A549 (cell line): ENCODE results near the gene EIF4E2. TPM values are rescaled to one million over a fixed set of nuclear protein-coding genes. Genes with fewer than 3 reads are reported as not detected.

ENCODE experiments used
- ATAC-seq, 2 experiments: fragments of 200-7000 bp in 1 of 2; fragments of >200 bp in 1 of 2; cut with Nextera tagmentation in 1 of 2; cut with Tn5 transposase in 1 of 2; 3 replicates each; pipeline versions ENCODE4 v1.8.0 to v1.9.1; 2018 to 2020; ENCODE audit warnings: mild to moderate bottlenecking in 1 of 2, moderate library complexity in 1 of 2
- CTCF ChIA-PET: fragments of 300-600 bp; sonication (Branson Sonifier 250); formaldehyde crosslinking; extraction: SDS; loops from one replicate; lab custom pipeline; 2021; ENCODE audit warnings: antibody characterized with exemption, inconsistent platforms; lab: Yijun Ruan, JAX
- POLR2A ChIA-PET: fragments of 350-600 bp; formaldehyde crosslinking; extraction: SDS; loops from one replicate; lab custom pipeline; 2021; ENCODE audit warnings: antibody characterized with exemption, inconsistent platforms; lab: Yijun Ruan, JAX
- DNase-seq, 2 experiments: peaks; one replicate each; pipeline versions ENCODE4 v3.0.0 to v3.0.0-alpha.2; 2011 to 2016; ENCODE audit warnings: low read depth in 1 of 2, low spot score in 1 of 2
- FAIRE-seq: peaks from 2 replicates; lab custom pipeline; 2011; peaks lifted over from hg19 to GRCh38; lab: Jason Lieb, UNC
- H3K27ac ChIP-seq, 2 experiments: fragments of >200 bp; sonication (Bioruptor Twin); formaldehyde crosslinking; 3 replicates each; pipeline ENCODE4 v1.5.1; 2016 to 2017
- H3K4me1 ChIP-seq: fragments of >200 bp; sonication (Bioruptor Twin); formaldehyde crosslinking; 3 replicates; pipeline ENCODE4 v1.6.1; 2016
- H3K4me2 ChIP-seq: fragments of >200 bp; sonication (Bioruptor Twin); formaldehyde crosslinking; 3 replicates; pipeline ENCODE4 v1.6.1; 2016
- H3K4me3 ChIP-seq: fragments of >200 bp; sonication (Bioruptor Twin); formaldehyde crosslinking; 3 replicates; pipeline ENCODE4 v1.5.1; 2016
- H3K9me3 ChIP-seq: fragments of >200 bp; sonication (Bioruptor Twin); formaldehyde crosslinking; 3 replicates; pipeline ENCODE4 v1.6.1; 2016
- ATOH8 ChIP-seq: fragments of 250-450 bp; sonication (Bioruptor Pico); IDR thresholded peaks from 2 replicates; pipeline ENCODE4 v1.5.0; 2020; ENCODE audit warnings: low read depth, mild to moderate bottlenecking, moderate library complexity
- BHLHE40 ChIP-seq: IDR thresholded peaks from 2 replicates; pipeline ENCODE4 v1.6.1; 2012; ENCODE audit warnings: low read depth, low read length, inconsistent platforms
- CHD2 ChIP-seq: fragments of 150-350 bp; IDR thresholded peaks from 2 replicates; pipeline ENCODE4 v1.6.1; 2014; ENCODE audit warnings: low read length; ENCODE audit not compliant: partially characterized antibody
- CTCF ChIP-seq: fragments of >200 bp; sonication (Bioruptor Twin); formaldehyde crosslinking; IDR thresholded peaks from 3 replicates; pipeline ENCODE4 v1.5.1; 2016
- EHMT2 ChIP-seq: fragments of 200-600 bp; sonication (generic); IDR thresholded peaks from 2 replicates; pipeline ENCODE4 v1.6.1; 2016; ENCODE audit warnings: antibody characterized with exemption, low read depth, mild to moderate bottlenecking, moderate library complexity
- GATA3 ChIP-seq: IDR thresholded peaks from 2 replicates; pipeline ENCODE4 v1.6.1; 2012; ENCODE audit warnings: borderline replicate concordance
- HDAC2 ChIP-seq: fragments of 200-600 bp; sonication (generic); IDR thresholded peaks from 2 replicates; pipeline ENCODE4 v1.6.1; 2016
- HES2 ChIP-seq: fragments of >200 bp; sonication (Bioruptor Twin); formaldehyde crosslinking; IDR thresholded peaks from 2 replicates; pipeline ENCODE4 v1.6.1; 2016
- HEYL ChIP-seq: fragments of 250-450 bp; sonication (Bioruptor Pico); IDR thresholded peaks from 2 replicates; pipeline ENCODE4 v1.8.0; 2021; ENCODE audit warnings: mild to moderate bottlenecking, moderate library complexity
- HOXA7 ChIP-seq: fragments of 250-450 bp; sonication (Bioruptor Pico); IDR thresholded peaks from 2 replicates; pipeline ENCODE4 v1.5.0; 2020; ENCODE audit warnings: mild to moderate bottlenecking, moderate library complexity
- HOXB13 ChIP-seq: fragments of 250-450 bp; sonication (Bioruptor Pico); IDR thresholded peaks from 2 replicates; pipeline ENCODE4 v1.5.0; 2020; ENCODE audit warnings: low read depth, mild to moderate bottlenecking, moderate library complexity
- KDM5A ChIP-seq: fragments of 200-600 bp; sonication (generic); IDR thresholded peaks from 2 replicates; pipeline ENCODE4 v1.6.1; 2016; ENCODE audit warnings: antibody characterized with exemption, mild to moderate bottlenecking
- MAFK ChIP-seq: fragments of 450-650 bp; IDR thresholded peaks from 2 replicates; pipeline ENCODE4 v1.6.1; 2014; ENCODE audit not compliant: partially characterized antibody
- MAX ChIP-seq: IDR thresholded peaks from 2 replicates; pipeline ENCODE4 v1.6.1; 2012
- MAZ ChIP-seq: fragments of 150-350 bp; IDR thresholded peaks from 2 replicates; pipeline ENCODE4 v1.6.1; 2014; ENCODE audit warnings: antibody characterized with exemption, low read depth, low read length, borderline replicate concordance
- MYC ChIP-seq: IDR thresholded peaks from 2 replicates; pipeline ENCODE4 v1.6.1; 2012; ENCODE audit warnings: mild to moderate bottlenecking, inconsistent platforms, low read length, improper control_type of control experiment, borderline replicate concordance
- NR3C1 ChIP-seq: fragments of >200 bp; sonication (Bioruptor Twin); formaldehyde crosslinking; IDR thresholded peaks from 3 replicates; pipeline ENCODE4 v1.6.1; 2017
- POLR2A ChIP-seq: IDR thresholded peaks from 2 replicates; pipeline ENCODE4 v1.6.1; 2012; ENCODE audit warnings: mild to moderate bottlenecking, low read length
- RCOR1 ChIP-seq: fragments of 150-350 bp; IDR thresholded peaks from 2 replicates; pipeline ENCODE4 v1.6.1; 2014; ENCODE audit warnings: antibody characterized with exemption, low read length, low read depth
- RNF2 ChIP-seq: fragments of 200-600 bp; sonication (generic); IDR thresholded peaks from 2 replicates; pipeline ENCODE4 v1.6.1; 2016; ENCODE audit warnings: low read depth, mild to moderate bottlenecking, antibody characterized with exemption, moderate library complexity, borderline replicate concordance
- SREBF2 ChIP-seq: fragments of 450-650 bp; IDR thresholded peaks from 2 replicates; pipeline ENCODE4 v1.6.1; 2014; ENCODE audit warnings: mild to moderate bottlenecking, moderate library complexity
- TFCP2L1 ChIP-seq: fragments of 250-450 bp; sonication (Bioruptor Pico); IDR thresholded peaks from 2 replicates; pipeline ENCODE4 v1.5.0; 2021; ENCODE audit warnings: mild to moderate bottlenecking
- ZNF302 ChIP-seq: fragments of 250-450 bp; sonication (Bioruptor Pico); IDR thresholded peaks from 2 replicates; pipeline ENCODE4 v1.9.0; 2021; ENCODE audit warnings: inconsistent platforms, mild to moderate bottlenecking, moderate library complexity
- WGBS: methylation state at CpG from one replicate; pipeline ENCODE4 v1.1.6; 2017; ENCODE audit errors: missing lambda C conversion rate; 5-methylcytosine and 5-hydroxymethylcytosine counted together
- polyA plus RNA-seq, 4 experiments: library from polyadenylated mRNA; depleted of rRNA in 3 of 4; stranded (reverse); fragments of >200 nt; fragmentation: RNase III in 1 of 4; extraction: RNeasy Plus Mini Kit Qiagen cat#74134 plus additional on column Dnase treatment in 1 of 4; gene quantifications; 2 replicates in 3 of 4; 3 replicates in 1 of 4; pipeline ENCODE4 v1.2.3, GENCODE V29; 2011 to 2017
- TF ChIP-seq, protein P1 (sequence below): IDR thresholded peaks from 2 replicates; pipeline ENCODE4 v1.6.1; 2012
- TF ChIP-seq, protein P2 (sequence below): fragments of 150-350 bp; IDR thresholded peaks from 2 replicates; pipeline ENCODE4 v1.6.1; 2014; ENCODE audit warnings: low read depth, mild to moderate bottlenecking, low read length

EIF4E2 gene
- polyA plus RNA-seq, 2 of the 4 experiments (the other 2 are of a cell fraction) = 49.1 to 177 TPM

GRCh38 chr2:232519581-232520438 is 30.7 kb upstream of the EIF4E2 start, which contains the start of gene PRSS56:
Gene PRSS56 (plus strand): TSS chr2:232520388. CDS start chr2:232520599, 211 bp downstream.
- H3K9me3 ChIP-seq = no peaks in the 10 kb centered on the region
- DNase-seq (no peak), ATAC-seq (no peak), FAIRE-seq (no peak)
- H3K4me3 ChIP-seq = no peak within 1 kb of the TSS
- POLR2A ChIA-PET = no interaction called here
- no peak for TF ChIP-seq HOXB13 (CRISPR knock-in tag)
- TF ChIP-seq CHD2 = no peak
- TF ChIP-seq EHMT2 = no peak
- TF ChIP-seq ZNF302 = no peak
- no peak for TF ChIP-seq MAX
- TF ChIP-seq HES2 = no peak
- TF ChIP-seq HDAC2 = no peak
- no peak for TF ChIP-seq GATA3
- TF ChIP-seq, protein P1, sequence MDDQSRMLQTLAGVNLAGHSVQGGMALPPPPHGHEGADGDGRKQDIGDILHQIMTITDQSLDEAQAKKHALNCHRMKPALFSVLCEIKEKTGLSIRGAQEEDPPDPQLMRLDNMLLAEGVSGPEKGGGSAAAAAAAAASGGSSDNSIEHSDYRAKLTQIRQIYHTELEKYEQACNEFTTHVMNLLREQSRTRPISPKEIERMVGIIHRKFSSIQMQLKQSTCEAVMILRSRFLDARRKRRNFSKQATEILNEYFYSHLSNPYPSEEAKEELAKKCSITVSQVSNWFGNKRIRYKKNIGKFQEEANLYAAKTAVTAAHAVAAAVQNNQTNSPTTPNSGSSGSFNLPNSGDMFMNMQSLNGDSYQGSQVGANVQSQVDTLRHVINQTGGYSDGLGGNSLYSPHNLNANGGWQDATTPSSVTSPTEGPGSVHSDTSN = no peak
- no peak for TF ChIP-seq ATOH8
- no peak for TF ChIP-seq POLR2A
- TF ChIP-seq RNF2 = no peak
- no peak for TF ChIP-seq KDM5A
- no peak for TF ChIP-seq MAZ
- no peak for TF ChIP-seq HOXA7
- CTCF ChIA-PET = interaction anchor here (0.9 to 8.2 kb wide), 15 partner anchors 10 to 908 kb away, joined by 3 to 107 read pairs (median 7); no protein-coding TSS in a partner anchor
- H3K27ac ChIP-seq = no peak within 1 kb of the TSS
- 79% methylated on average over 14 of the region's 19 CpGs for WGBS
- peaks cover 22% of the 10 kb centered on the region; the same call in 2 of the 3 replicates for H3K4me1 ChIP-seq
- H3K4me2 ChIP-seq = no peak within 1 kb of the TSS

DNA sequence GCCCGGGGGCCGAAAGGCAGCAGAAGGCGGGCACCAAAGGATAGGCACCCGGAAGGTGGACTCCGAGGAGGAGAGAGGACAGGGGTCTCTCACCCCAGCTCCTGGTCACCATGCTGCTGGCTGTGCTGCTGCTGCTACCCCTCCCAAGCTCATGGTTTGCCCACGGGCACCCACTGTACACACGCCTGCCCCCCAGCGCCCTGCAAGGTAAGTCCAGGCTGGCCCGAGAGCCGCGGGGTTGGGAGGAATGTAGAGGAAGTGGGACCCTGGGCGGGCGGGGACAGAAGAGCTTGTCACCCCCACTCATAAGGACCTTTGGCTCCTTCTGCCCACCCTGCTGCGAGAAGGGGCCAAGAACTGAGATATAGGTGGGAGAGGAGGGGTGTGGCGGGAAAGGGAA is 30.0 kb upstream of the EIF4E2 start:
- 68% methylated on average over 7 of the region's 15 CpGs for WGBS

GRCh38 chr2:232521098-232521497 is 29.4 kb upstream of the EIF4E2 start:
- Histone ChIP-seq H3K4me1 (peaks cover 26% of the 10 kb centered on the region; the same call in 2 of the 3 replicates), H3K4me3 (no peak overlapping the region)
- ATAC-seq (no peak), DNase-seq (no peak)
- TF ChIP-seq SREBF2 = no peak
- TF ChIP-seq BHLHE40 = no peak
- no peak for TF ChIP-seq HEYL (CRISPR knock-in tag)
- no peak for TF ChIP-seq CTCF
- no peak for TF ChIP-seq NR3C1
- no peak for TF ChIP-seq RCOR1
- TF ChIP-seq, protein P2, sequence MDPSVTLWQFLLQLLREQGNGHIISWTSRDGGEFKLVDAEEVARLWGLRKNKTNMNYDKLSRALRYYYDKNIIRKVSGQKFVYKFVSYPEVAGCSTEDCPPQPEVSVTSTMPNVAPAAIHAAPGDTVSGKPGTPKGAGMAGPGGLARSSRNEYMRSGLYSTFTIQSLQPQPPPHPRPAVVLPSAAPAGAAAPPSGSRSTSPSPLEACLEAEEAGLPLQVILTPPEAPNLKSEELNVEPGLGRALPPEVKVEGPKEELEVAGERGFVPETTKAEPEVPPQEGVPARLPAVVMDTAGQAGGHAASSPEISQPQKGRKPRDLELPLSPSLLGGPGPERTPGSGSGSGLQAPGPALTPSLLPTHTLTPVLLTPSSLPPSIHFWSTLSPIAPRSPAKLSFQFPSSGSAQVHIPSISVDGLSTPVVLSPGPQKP = no peak
- no peak for TF ChIP-seq KDM5A
- no peak for TF ChIP-seq RNF2
- TF ChIP-seq CHD2 = no peak
- no peak for TF ChIP-seq MYC
- TF ChIP-seq, protein P1 = no peak
- TF ChIP-seq ZNF302 = no peak
- no peak for TF ChIP-seq MAFK
- TF ChIP-seq, all 56 proteins: peak for 0
- H3K4me2 ChIP-seq = no peak overlapping the region
- 67% methylated on average over 13 of the region's 14 CpGs for WGBS
- no peaks in the 10 kb centered on the region for H3K9me3 ChIP-seq
- H3K27ac ChIP-seq = no peak overlapping the region
- FAIRE-seq = no peak
- ChIA-PET CTCF (interaction anchor here (0.9 to 8.2 kb wide), 26 partner anchors 11 to 667 kb away, joined by 3 to 107 read pairs (median 8); no protein-coding TSS in a partner anchor), POLR2A (no interaction called here)

More for the DNA sequence above, 30.0 kb upstream of the EIF4E2 start:
- H3K4me1 ChIP-seq = peaks cover 23% of the 10 kb centered on the region; the same call in 2 of the 3 replicates
- FAIRE-seq (no peak), DNase-seq (no peak), ATAC-seq (no peak)
- no peak overlapping the region for H3K4me2 ChIP-seq
- H3K9me3 ChIP-seq = no peaks in the 10 kb centered on the region
- no peak for TF ChIP-seq CHD2
- TF ChIP-seq NR3C1 = no peak
- TF ChIP-seq HEYL (CRISPR knock-in tag) = no peak
- TF ChIP-seq KDM5A = no peak
- no peak for TF ChIP-seq TFCP2L1 (CRISPR knock-in tag)
- no peak for TF ChIP-seq HOXA7
- ChIA-PET POLR2A (no interaction called here), CTCF (interaction anchor here (0.9 to 8.2 kb wide), 17 partner anchors 10 to 908 kb away, joined by 3 to 107 read pairs (median 13); no protein-coding TSS in a partner anchor)
- no peak overlapping the region for H3K27ac ChIP-seq
- H3K4me3 ChIP-seq = no peak overlapping the region
